Testis (tissue), 3 donors: ENCODE results near the gene KIAA0513. TPM values are rescaled to one million over a fixed set of nuclear protein-coding genes. Genes with fewer than 3 reads are reported as not detected.

Experiments
- DNase-seq: peaks from one replicate; pipeline ENCODE4 v3.0.0-alpha.2; 2019
- H3K27ac ChIP-seq, 2 donors: fragments of 200-600 bp; sonication (generic); one replicate each; pipeline ENCODE4 v1.5.1; 2019
- H3K27me3 ChIP-seq: fragments of 200-600 bp; sonication (generic); one replicate; pipeline ENCODE4 v1.5.1; 2019
- H3K36me3 ChIP-seq: fragments of 200-600 bp; sonication (generic); one replicate; pipeline ENCODE4 v1.5.1; 2017; ENCODE audit warnings: low read depth; ENCODE audit errors: missing control alignments
- H3K4me1 ChIP-seq: fragments of 200-600 bp; sonication (generic); one replicate; pipeline ENCODE4 v1.5.1; 2019
- H3K4me3 ChIP-seq, 2 donors: fragments of 200-600 bp; sonication (generic); one replicate each; pipeline ENCODE4 v1.5.1; 2017 to 2019
- H3K9me3 ChIP-seq: fragments of 200-600 bp; sonication (generic); one replicate; pipeline ENCODE4 v1.5.1; 2017
- CTCF ChIP-seq, 3 experiments: fragments of 450-650 bp in 2 of 3; fragments of 200-600 bp in 1 of 3; sonication (generic) in 1 of 3; IDR thresholded peaks; one replicate each; pipeline ENCODE4 v1.5.1; 2016 to 2019; ENCODE audit warnings: antibody characterized with exemption in 3 of 3, mild to moderate bottlenecking in 2 of 3, moderate library complexity in 1 of 3
- POLR2A ChIP-seq: fragments of 450-650 bp; IDR thresholded peaks from one replicate; pipeline ENCODE4 v1.6.1; 2017; ENCODE audit warnings: antibody characterized with exemption, mild to moderate bottlenecking, moderate library complexity
- WGBS, 2 donors: methylation state at CpG; one replicate each; pipeline ENCODE4 v1.1.5; 2018; 5-methylcytosine and 5-hydroxymethylcytosine counted together
- intact Hi-C: fragments of 100-400 bp; cut with DNase I; formaldehyde crosslinking; loops from one replicate; pipeline ENCODE4 v1.15.1; 2023; ENCODE audit warnings: low total_unique reads
- polyA plus RNA-seq: library from polyadenylated mRNA; stranded (reverse); fragments of 350-450 nt; fragmentation: Illumina TruSeq; extraction: RNeasy Lipid Tissue Mini Kit (QIAGEN cat#74804); gene quantifications from one replicate; pipeline ENCODE4 v1.2.3, GENCODE V29; 2014; ENCODE audit warnings: low read depth, low replicate concordance; ENCODE audit not compliant: insufficient read depth
- total RNA-seq, 2 donors: library from RNA; depleted of rRNA; stranded (reverse); fragments of >200 nt; gene quantifications; one replicate each; pipeline ENCODE4 v1.2.3, GENCODE V29; 2016

The KIAA0513 gene
- total and polyA plus RNA-seq, 3 donors from 2014 or later: 9.8 to 18.7 (median 18.4) TPM

GRCh38 chr16:85093705-85094104 lies 66.1 kb downstream of the KIAA0513 start:
- Histone ChIP-seq H3K27me3 (no peaks in the 10 kb centered on the region), H3K36me3 (no peaks in the 10 kb centered on the region), H3K4me3 (no peak overlapping the region), H3K9me3 (no peaks in the 10 kb centered on the region), H3K27ac (no peak overlapping the region), H3K4me1 (peaks cover 44% of the 10 kb centered on the region)
- DNase-seq: no peak
- WGBS, 2 donors: 75 to 82% methylated on average over 13 of the region's 13 CpGs
- TF ChIP-seq POLR2A: no peak
- TF ChIP-seq CTCF (IDR thresholded peaks at IDR 0.05): no peak
- intact Hi-C loops: no loop called here

GRCh38 chr16:85094176-85094805 lies 66.7 kb downstream of the KIAA0513 start:
- Histone ChIP-seq H3K27ac (no peak overlapping the region), H3K4me3 (no peak overlapping the region), H3K9me3 (no peaks in the 10 kb centered on the region), H3K27me3 (no peaks in the 10 kb centered on the region), H3K4me1 (peaks cover 43% of the 10 kb centered on the region), H3K36me3 (no peaks in the 10 kb centered on the region)
- TF ChIP-seq CTCF (IDR thresholded peaks at IDR 0.05): no peak
- TF ChIP-seq POLR2A: no peak
- no peak for DNase-seq
- intact Hi-C loops: no loop called here
- 65 to 75% methylated on average over 12 of the region's 12 CpGs for WGBS, 2 donors

- H3K27me3 ChIP-seq: no peaks in the 10 kb centered on the region
- no peaks in the 10 kb centered on the region for H3K36me3 ChIP-seq
- no peak for DNase-seq
- H3K9me3 ChIP-seq: no peaks in the 10 kb centered on the region
- no peak overlapping the region for H3K4me3 ChIP-seq
- peaks cover 37% of the 10 kb centered on the region for H3K4me1 ChIP-seq
- TF ChIP-seq POLR2A (no peak), CTCF (IDR thresholded peaks at IDR 0.05) (no peak)
- no peak overlapping the region for H3K27ac ChIP-seq
- WGBS, 2 donors: 67 to 82% methylated on average over 5 to 12 of the region's 12 CpGs
- intact Hi-C loops: no loop called here
These were observed 67.2 kb downstream of the KIAA0513 start for GRCh38 chr16:85094812-85095211.

GRCh38 chr16:85096921-85097320 lies 69.3 kb downstream of the KIAA0513 start:
- TF ChIP-seq POLR2A (no peak), CTCF (IDR thresholded peaks at IDR 0.05) (no peak)
- WGBS, 2 donors: 89 to 93% methylated on average over 9 of the region's 9 CpGs
- DNase-seq: no peak

GRCh38 chr16:85098565-85098964 lies 71.0 kb downstream of the KIAA0513 start:
- intact Hi-C loops: no loop called here
- Histone ChIP-seq H3K4me3 (no peak overlapping the region), H3K36me3 (no peaks in the 10 kb centered on the region), H3K4me1 (peaks cover 6% of the 10 kb centered on the region), H3K27ac (no peak overlapping the region), H3K9me3 (no peaks in the 10 kb centered on the region), H3K27me3 (no peaks in the 10 kb centered on the region)
- TF ChIP-seq POLR2A: no peak
- WGBS, 2 donors: 63 to 73% methylated on average over 10 of the region's 10 CpGs
- peak; percentile 39 for DNase-seq

More at GRCh38 chr16:85096921-85097320, 69.3 kb downstream of the KIAA0513 start:
- intact Hi-C loops: no loop called here
- Histone ChIP-seq H3K4me1 (peaks cover 21% of the 10 kb centered on the region), H3K4me3 (no peak overlapping the region), H3K36me3 (no peaks in the 10 kb centered on the region), H3K27ac (no peak overlapping the region), H3K9me3 (no peaks in the 10 kb centered on the region), H3K27me3 (no peaks in the 10 kb centered on the region)
